GM18858 (cell line): Measurements from ENCODE around the gene PITPNB.
A peak's percentile ranks its signal among the peaks of the same experiment; 100 is the strongest.

Source experiments
- ATAC-seq: cut with Tn5 transposase; IDR thresholded peaks from one replicate; pipeline ENCODE4 v1.9.1; 2021; ENCODE audit not compliant: unreplicated experiment

Gene PITPNB

GRCh38 chr22:27919942-27920755, 1.1 kb upstream of the PITPNB start:
- ATAC-seq = peak; percentile 19

GRCh38 chr22:27918341-27919221, 475 bp downstream of the PITPNB start:
- ATAC-seq = no peak

GRCh38 chr22:27915986-27916385, 3.1 kb downstream of the PITPNB start:
- ATAC-seq = no peak

- no peak for ATAC-seq
Observed at GRCh38 chr22:27913162-27913741, 5.8 kb downstream of the PITPNB start.

- no peak for ATAC-seq
Observed at GRCh38 chr22:27912101-27912500, 7.0 kb downstream of the PITPNB start.

GRCh38 chr22:27911330-27911729, 7.7 kb downstream of the PITPNB start:
- no peak for ATAC-seq

- ATAC-seq = no peak
Observed at GRCh38 chr22:27906241-27906640, 12.8 kb downstream of the PITPNB start.

- no peak for ATAC-seq
Observed at GRCh38 chr22:27905653-27906052, 13.4 kb downstream of the PITPNB start.

- ATAC-seq = no peak
Observed at GRCh38 chr22:27903805-27904473, 15.1 kb downstream of the PITPNB start.

- ATAC-seq = no peak
Observed at GRCh38 chr22:27900153-27900552, 18.9 kb downstream of the PITPNB start.

- peak; percentile 20 for ATAC-seq
Observed at GRCh38 chr22:27896245-27896644, 22.8 kb downstream of the PITPNB start.

- ATAC-seq = peak; percentile 71
Observed at GRCh38 chr22:27895600-27895999, 23.5 kb downstream of the PITPNB start.

GRCh38 chr22:27892811-27893210, 26.2 kb downstream of the PITPNB start:
- no peak for ATAC-seq

GRCh38 chr22:27892064-27892463, 27.0 kb downstream of the PITPNB start:
- ATAC-seq = no peak

- ATAC-seq = no peak
Observed at GRCh38 chr22:27888310-27888709, 30.7 kb downstream of the PITPNB start.

- no peak for ATAC-seq
Observed at GRCh38 chr22:27886843-27887151, 32.3 kb downstream of the PITPNB start.

GRCh38 chr22:27885977-27886842, 32.8 kb downstream of the PITPNB start:
- ATAC-seq = no peak

- ATAC-seq = no peak
Observed at GRCh38 chr22:27883656-27884350, 35.3 kb downstream of the PITPNB start.

GRCh38 chr22:27882507-27883290, 36.4 kb downstream of the PITPNB start:
- ATAC-seq = no peak
